Measurements from ENCODE around the gene CCDC70. TPM values are rescaled to one million over a fixed set of nuclear protein-coding genes. Genes with fewer than 3 reads are reported as not detected.
A peak's percentile ranks its signal among the peaks of the same experiment; 100 is the strongest.

The CCDC70 gene
- total and polyA plus RNA-seq, 4 donors: 0.36 TPM; not detected in 3

- Histone ChIP-seq H3K9ac (ENCODE audit: low read depth in 1 of 2, low read length in 2 of 2) (no peak overlapping the region), H3K4me3 (ENCODE audit: low read depth in 1 of 3, low read length in 3 of 3) (no peak overlapping the region), H3K36me3 (ENCODE audit: control insufficient read depth in 4 of 4, insufficient read depth in 3 of 4, low read depth in 1 of 4, low read length in 3 of 4) (no peaks in the 10 kb centered on the region), H3K27ac (ENCODE audit: low read depth in 1 of 2, low read length in 2 of 2) (peak overlapping the region in 1 of 2 donors; percentile 45), H3K27me3 (ENCODE audit: control insufficient read depth in 4 of 4, insufficient read depth in 4 of 4, low read length in 3 of 4) (no peaks in the 10 kb centered on the region), H3K9me3 (ENCODE audit: control insufficient read depth in 4 of 4, low read length in 3 of 4) (no peaks in the 10 kb centered on the region), H3K4me1 (ENCODE audit: control insufficient read depth in 4 of 4, insufficient read depth in 4 of 4, low read length in 3 of 4) (no peaks in the 10 kb centered on the region)
- 92% methylated on average over 3 of the region's 3 CpGs for WGBS
- DNase-seq (ENCODE audit: low spot score): no peak
- no peak for TF ChIP-seq EGR1 (IDR thresholded peaks at IDR 0.05; ENCODE audit: low read depth in 2 of 2)
- no peak for TF ChIP-seq CTCF (IDR thresholded peaks at IDR 0.05; ENCODE audit: low read depth, low read length, missing input control)
- TF ChIP-seq ZBTB33 (IDR thresholded peaks at IDR 0.05): no peak
- no peak for TF ChIP-seq JUND (IDR thresholded peaks at IDR 0.05)
- TF ChIP-seq NR2F2 (IDR thresholded peaks at IDR 0.05): no peak
- no peak for TF ChIP-seq HNF4G (IDR thresholded peaks at IDR 0.05)
- no peak for TF ChIP-seq RAD21 (IDR thresholded peaks at IDR 0.05)
- no peak for TF ChIP-seq FOXA1 (IDR thresholded peaks at IDR 0.05)
- TF ChIP-seq, protein P1, sequence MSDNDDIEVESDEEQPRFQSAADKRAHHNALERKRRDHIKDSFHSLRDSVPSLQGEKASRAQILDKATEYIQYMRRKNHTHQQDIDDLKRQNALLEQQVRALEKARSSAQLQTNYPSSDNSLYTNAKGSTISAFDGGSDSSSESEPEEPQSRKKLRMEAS (IDR thresholded peaks at IDR 0.05): no peak
- TF ChIP-seq, protein P2, sequence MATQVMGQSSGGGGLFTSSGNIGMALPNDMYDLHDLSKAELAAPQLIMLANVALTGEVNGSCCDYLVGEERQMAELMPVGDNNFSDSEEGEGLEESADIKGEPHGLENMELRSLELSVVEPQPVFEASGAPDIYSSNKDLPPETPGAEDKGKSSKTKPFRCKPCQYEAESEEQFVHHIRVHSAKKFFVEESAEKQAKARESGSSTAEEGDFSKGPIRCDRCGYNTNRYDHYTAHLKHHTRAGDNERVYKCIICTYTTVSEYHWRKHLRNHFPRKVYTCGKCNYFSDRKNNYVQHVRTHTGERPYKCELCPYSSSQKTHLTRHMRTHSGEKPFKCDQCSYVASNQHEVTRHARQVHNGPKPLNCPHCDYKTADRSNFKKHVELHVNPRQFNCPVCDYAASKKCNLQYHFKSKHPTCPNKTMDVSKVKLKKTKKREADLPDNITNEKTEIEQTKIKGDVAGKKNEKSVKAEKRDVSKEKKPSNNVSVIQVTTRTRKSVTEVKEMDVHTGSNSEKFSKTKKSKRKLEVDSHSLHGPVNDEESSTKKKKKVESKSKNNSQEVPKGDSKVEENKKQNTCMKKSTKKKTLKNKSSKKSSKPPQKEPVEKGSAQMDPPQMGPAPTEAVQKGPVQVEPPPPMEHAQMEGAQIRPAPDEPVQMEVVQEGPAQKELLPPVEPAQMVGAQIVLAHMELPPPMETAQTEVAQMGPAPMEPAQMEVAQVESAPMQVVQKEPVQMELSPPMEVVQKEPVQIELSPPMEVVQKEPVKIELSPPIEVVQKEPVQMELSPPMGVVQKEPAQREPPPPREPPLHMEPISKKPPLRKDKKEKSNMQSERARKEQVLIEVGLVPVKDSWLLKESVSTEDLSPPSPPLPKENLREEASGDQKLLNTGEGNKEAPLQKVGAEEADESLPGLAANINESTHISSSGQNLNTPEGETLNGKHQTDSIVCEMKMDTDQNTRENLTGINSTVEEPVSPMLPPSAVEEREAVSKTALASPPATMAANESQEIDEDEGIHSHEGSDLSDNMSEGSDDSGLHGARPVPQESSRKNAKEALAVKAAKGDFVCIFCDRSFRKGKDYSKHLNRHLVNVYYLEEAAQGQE (IDR thresholded peaks at IDR 0.05): no peak
- TF ChIP-seq FOXA2 (IDR thresholded peaks at IDR 0.05): no peak
- no peak for TF ChIP-seq GABPA (IDR thresholded peaks at IDR 0.05 in 1 of 2, conservative IDR thresholded peaks at IDR 0.05 in 1 of 2)
- no peak for TF ChIP-seq ATF3 (IDR thresholded peaks at IDR 0.05)
- TF ChIP-seq SP1 (IDR thresholded peaks at IDR 0.05): no peak
- no peak for TF ChIP-seq TAF1 (conservative IDR thresholded peaks at IDR 0.05)
- TF ChIP-seq YY1 (IDR thresholded peaks at IDR 0.05): no peak
- no peak for TF ChIP-seq HNF4A (conservative IDR thresholded peaks at IDR 0.05)
- no peak for TF ChIP-seq RXRA (IDR thresholded peaks at IDR 0.05)
Measured at GRCh38 chr13:51837016-51837415, 24.8 kb upstream of the CCDC70 start.

Measured in liver (tissue), 9 donors.